Calu3 (cell line): Measurements from ENCODE around the gene ARHGEF28. TPM values are rescaled to one million over a fixed set of nuclear protein-coding genes. Genes with fewer than 3 reads are reported as not detected.

Experiments used
- BruUV-seq: library from RNA; stranded (reverse); fragments of 400-500 nt; replicated peaks from 2 replicates; lab custom pipeline; 2021; lab: Mats Ljungman, UMichigan
- CTCF ChIA-PET: fragments of 300-600 bp; sonication (Branson Sonifier 250); formaldehyde crosslinking; loops from one replicate; lab custom pipeline; 2022; ENCODE audit warnings: antibody characterized with exemption; lab: Charles Lee
- DNase-seq: peaks from one replicate; pipeline ENCODE4 v3.0.0; 2022
- H3K27ac Mint-ChIP-seq: one replicate; pipeline ENCODE4 v1.8.0; 2022; ENCODE audit warnings: mixed read lengths; ENCODE audit not compliant: unreplicated experiment
- H3K27me3 Mint-ChIP-seq: one replicate; pipeline ENCODE4 v1.8.0; 2022; ENCODE audit warnings: mixed read lengths; ENCODE audit not compliant: unreplicated experiment
- H3K36me3 Mint-ChIP-seq: one replicate; pipeline ENCODE4 v1.8.0; 2022; ENCODE audit warnings: mild to moderate bottlenecking, moderate library complexity, mixed read lengths; ENCODE audit not compliant: insufficient read depth, unreplicated experiment
- H3K4me1 Mint-ChIP-seq: one replicate; pipeline ENCODE4 v1.8.0; 2022; ENCODE audit warnings: mild to moderate bottlenecking, low read depth, mixed read lengths; ENCODE audit not compliant: unreplicated experiment
- H3K4me3 Mint-ChIP-seq: one replicate; pipeline ENCODE4 v1.8.0; 2022; ENCODE audit warnings: mild to moderate bottlenecking, low read depth, moderate library complexity, mixed read lengths; ENCODE audit not compliant: unreplicated experiment
- H3K9me3 Mint-ChIP-seq: one replicate; pipeline ENCODE4 v1.8.0; 2022; ENCODE audit warnings: low read depth, mixed read lengths; ENCODE audit not compliant: unreplicated experiment
- CTCF ChIP-seq: fragments of 200-600 bp; IDR thresholded peaks from one replicate; pipeline ENCODE4 v1.8.0; 2022; ENCODE audit warnings: antibody characterized with exemption; ENCODE audit not compliant: unreplicated experiment
- intact Hi-C: fragments of 100-400 bp; cut with micrococcal nuclease; formaldehyde crosslinking; loops from one replicate; pipeline ENCODE4 v1.10.0; 2022; ENCODE audit not compliant: unreplicated experiment
- total RNA-seq: library from RNA; stranded (reverse); gene quantifications from 2 replicates; pipeline ENCODE4 v1.2.3, GENCODE V29; 2022

Gene ARHGEF28
- total RNA-seq, 1 experiment from 2014 or later, result 92.0 TPM

DNA sequence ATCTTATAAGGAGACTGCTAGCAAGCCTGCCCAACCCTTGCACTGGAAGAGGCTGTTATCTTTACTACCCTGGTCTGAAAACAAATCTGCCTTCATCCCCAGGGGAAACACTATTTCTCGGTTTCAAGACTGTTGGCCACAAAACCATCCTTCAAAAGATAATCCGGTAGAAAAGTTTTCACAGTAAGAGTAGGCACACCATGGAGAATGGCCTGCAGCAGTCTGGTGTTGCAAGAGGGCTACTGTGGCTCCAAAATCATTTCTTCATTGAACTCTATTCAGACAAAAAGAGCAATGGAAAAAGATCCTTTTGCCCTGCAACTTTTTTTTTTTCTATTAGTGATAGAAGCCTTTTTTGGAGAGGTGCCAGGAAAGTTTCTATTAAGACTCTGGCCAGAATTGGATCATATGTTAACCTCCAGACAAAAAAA, 163.9 kb downstream of the ARHGEF28 start:
- BruUV-seq, result no TSS peak
- no peak overlapping the region for H3K4me3 Mint-ChIP-seq
- no peak for DNase-seq
- intact Hi-C loops, result loop anchor here (5.0 to 10.0 kb wide), 2 partner anchors 368 to 855 kb away; partner anchors contain the start of gene ENC1
- no peaks in the 10 kb centered on the region for H3K9me3 Mint-ChIP-seq
- H3K36me3 Mint-ChIP-seq, result peaks cover 4% of the 10 kb centered on the region
- peaks cover 33% of the 10 kb centered on the region for H3K4me1 Mint-ChIP-seq
- no peak overlapping the region for H3K27ac Mint-ChIP-seq
- TF ChIP-seq CTCF, result no peak
- CTCF ChIA-PET, result interaction anchor here (4.5 kb wide), 1 partner anchor 199 kb away, joined by 39 read pairs; no protein-coding TSS in a partner anchor
- no peaks in the 10 kb centered on the region for H3K27me3 Mint-ChIP-seq

DNA sequence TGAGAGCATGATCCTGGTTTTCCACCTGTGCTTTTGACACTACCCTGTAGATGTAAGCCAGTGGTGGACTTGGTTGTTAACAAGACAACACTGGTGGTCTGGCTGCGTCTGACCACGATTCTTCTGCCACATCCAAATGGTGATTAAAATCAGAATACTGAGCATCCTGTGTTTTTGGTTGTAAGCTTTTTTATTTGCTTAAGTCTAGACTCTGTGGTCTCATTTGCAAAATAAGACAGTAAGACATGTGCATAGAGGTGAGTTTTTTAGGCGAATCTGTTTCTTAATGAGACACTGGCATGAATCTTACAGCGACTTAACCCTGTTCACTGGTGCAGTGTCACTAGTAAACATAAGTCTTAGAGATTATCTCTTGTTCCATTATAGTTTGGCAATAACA, 165.4 kb downstream of the ARHGEF28 start:
- no peak for TF ChIP-seq CTCF
- no peak for DNase-seq
- Mint-ChIP-seq H3K27ac (no peak overlapping the region), H3K4me1 (peaks cover 48% of the 10 kb centered on the region), H3K9me3 (no peaks in the 10 kb centered on the region), H3K4me3 (no peak overlapping the region), H3K27me3 (no peaks in the 10 kb centered on the region), H3K36me3 (peaks cover 11% of the 10 kb centered on the region)
- CTCF ChIA-PET, result interaction anchor here (4.5 kb wide), 1 partner anchor 201 kb away, joined by 39 read pairs; no protein-coding TSS in a partner anchor
- intact Hi-C loops, result loop anchor here (5.0 to 10.0 kb wide), 2 partner anchors 369 to 853 kb away; partner anchors contain the start of gene ENC1
- BruUV-seq, result no TSS peak

DNA sequence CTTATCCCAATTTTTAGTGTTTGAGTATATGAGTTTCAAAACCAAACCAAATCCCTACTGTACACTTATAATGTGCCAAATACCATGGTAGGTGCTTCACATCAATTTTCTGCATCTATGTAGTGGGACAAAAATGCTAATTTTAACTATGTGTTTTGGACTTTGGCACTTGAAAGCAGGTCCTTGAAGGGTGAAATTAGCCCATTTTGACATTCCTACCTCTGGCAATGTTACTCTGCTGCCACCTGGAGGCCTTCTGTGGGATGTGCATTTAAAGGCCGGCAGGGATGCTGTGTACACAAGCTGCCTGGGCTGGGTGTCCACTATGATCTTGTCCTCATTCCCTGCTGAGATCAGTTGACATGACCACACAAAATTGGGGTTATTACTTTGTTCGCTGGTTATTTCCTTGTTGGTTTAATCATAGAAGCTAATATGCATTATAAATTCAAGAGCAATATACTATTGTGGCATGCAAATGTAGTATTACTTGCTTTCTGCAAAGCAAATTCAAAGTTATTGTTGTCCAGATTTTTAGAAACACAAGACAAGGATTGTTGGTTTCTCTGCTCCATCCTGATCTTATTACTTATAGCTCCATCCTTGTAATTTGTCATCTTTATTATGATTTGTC, 166.8 kb downstream of the ARHGEF28 start:
- peak; percentile 84 for DNase-seq
- Mint-ChIP-seq H3K9me3 (peaks cover 2% of the 10 kb centered on the region), H3K4me1 (peaks cover 62% of the 10 kb centered on the region), H3K4me3 (no peak overlapping the region), H3K36me3 (peaks cover 20% of the 10 kb centered on the region), H3K27me3 (no peaks in the 10 kb centered on the region), H3K27ac (peak overlapping the region; percentile 47)
- no TSS peak for BruUV-seq
- peak; percentile 98 for TF ChIP-seq CTCF
- CTCF ChIA-PET, result interaction anchor here (0.6 to 4.5 kb wide), 7 partner anchors 10 to 202 kb away, joined by 3 to 39 read pairs (median 3); no protein-coding TSS in a partner anchor
- intact Hi-C loops, result loop anchor here (1.0 to 10.0 kb wide), 3 partner anchors 202 to 852 kb away; partner anchors contain the start of gene ENC1

DNA sequence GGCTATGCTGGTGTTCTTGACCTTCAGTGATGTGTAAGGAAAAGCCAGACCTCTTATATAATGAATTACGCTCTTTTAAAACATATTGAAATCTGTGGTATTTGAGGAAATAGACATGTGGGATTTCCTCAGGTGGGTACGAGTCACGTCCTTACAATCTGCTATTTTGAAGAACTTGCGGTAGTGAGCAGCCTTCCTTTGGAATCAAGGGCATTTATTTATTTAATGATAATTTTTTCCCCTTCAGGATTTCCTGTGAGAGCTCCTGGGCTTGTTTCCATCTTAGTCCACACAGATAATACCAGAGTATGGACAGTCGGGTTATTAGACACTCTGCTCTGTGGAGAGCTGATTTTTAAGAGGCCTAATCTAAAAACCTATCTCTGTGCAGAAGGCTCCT, 167.9 kb downstream of the ARHGEF28 start:
- no peaks in the 10 kb centered on the region for H3K27me3 Mint-ChIP-seq
- intact Hi-C loops, result loop anchor here (5.0 to 10.0 kb wide), 2 partner anchors 372 to 851 kb away; partner anchors contain the start of gene ENC1
- no peak overlapping the region for H3K4me3 Mint-ChIP-seq
- H3K36me3 Mint-ChIP-seq, result peaks cover 27% of the 10 kb centered on the region
- no peak overlapping the region for H3K27ac Mint-ChIP-seq
- CTCF ChIA-PET, result interaction anchor here (0.7 to 4.5 kb wide), 4 partner anchors 10 to 855 kb away, joined by 3 to 39 read pairs (median 10); no protein-coding TSS in a partner anchor
- TF ChIP-seq CTCF, result no peak
- no TSS peak for BruUV-seq
- peaks cover 2% of the 10 kb centered on the region for H3K9me3 Mint-ChIP-seq
- no peak for DNase-seq
- H3K4me1 Mint-ChIP-seq, result peaks cover 62% of the 10 kb centered on the region
